Suprapubic skin (tissue), 4 donors: ENCODE results near the gene TEX9. TPM values are rescaled to one million over a fixed set of nuclear protein-coding genes. Genes with fewer than 3 reads are reported as not detected.
"Not testable (repeated sequence)": the region's sequence is repeated elsewhere in the genome, so short reads cannot be mapped to it uniquely, and the experiment has no call there.

Experiments used
- DNase-seq, 2 donors: peaks; one replicate each; pipeline ENCODE4 v3.0.0-alpha.2; 2019; ENCODE audit warnings: low spot score in 2 of 2
- H3K27ac ChIP-seq: fragments of 200-600 bp; sonication (generic); one replicate; pipeline ENCODE4 v1.5.1; 2019
- H3K27me3 ChIP-seq: fragments of 200-600 bp; sonication (generic); one replicate; pipeline ENCODE4 v1.5.1; 2019
- H3K36me3 ChIP-seq: fragments of 200-600 bp; sonication (generic); one replicate; pipeline ENCODE4 v1.5.1; 2019
- H3K4me1 ChIP-seq: fragments of 200-600 bp; sonication (generic); one replicate; pipeline ENCODE4 v1.5.1; 2019
- H3K4me3 ChIP-seq: fragments of 200-600 bp; sonication (generic); one replicate; pipeline ENCODE4 v1.5.1; 2019; ENCODE audit warnings: mild to moderate bottlenecking
- H3K9me3 ChIP-seq: fragments of 200-600 bp; sonication (generic); one replicate; pipeline ENCODE4 v1.5.1; 2019
- CTCF ChIP-seq, 2 donors: fragments of 200-600 bp in 1 of 2; fragments of 450-650 bp in 1 of 2; sonication (generic) in 1 of 2; IDR thresholded peaks; one replicate each; pipeline ENCODE4 v1.5.1; 2016 to 2019; ENCODE audit warnings: antibody characterized with exemption in 2 of 2, mild to moderate bottlenecking in 1 of 2, moderate library complexity in 1 of 2
- EP300 ChIP-seq: sonication (generic); formaldehyde crosslinking; IDR thresholded peaks from one replicate; pipeline ENCODE4 v1.6.1; 2017; ENCODE audit warnings: antibody characterized with exemption
- POLR2A ChIP-seq, 2 donors: fragments of 450-650 bp; IDR thresholded peaks; one replicate each; pipeline ENCODE4 v1.6.1; 2017; ENCODE audit warnings: antibody characterized with exemption in 2 of 2, mild to moderate bottlenecking in 2 of 2, moderate library complexity in 2 of 2
- POLR2AphosphoS5 ChIP-seq, 3 donors: sonication (generic); formaldehyde crosslinking; IDR thresholded peaks; one replicate each; pipeline ENCODE4 v1.6.1; 2017; ENCODE audit warnings: antibody characterized with exemption in 3 of 3
- WGBS: methylation state at CpG from one replicate; pipeline ENCODE4 v1.1.5; 2018; 5-methylcytosine and 5-hydroxymethylcytosine counted together
- total RNA-seq, 4 donors: library from RNA; depleted of rRNA; stranded (reverse); fragments of >200 nt; gene quantifications; one replicate each; pipeline ENCODE4 v1.1.0, GENCODE V29; 2016

TEX9 gene
- total RNA-seq, 4 donors from 2014 or later = 6.5 to 16.6 (median 8.9) TPM

DNA sequence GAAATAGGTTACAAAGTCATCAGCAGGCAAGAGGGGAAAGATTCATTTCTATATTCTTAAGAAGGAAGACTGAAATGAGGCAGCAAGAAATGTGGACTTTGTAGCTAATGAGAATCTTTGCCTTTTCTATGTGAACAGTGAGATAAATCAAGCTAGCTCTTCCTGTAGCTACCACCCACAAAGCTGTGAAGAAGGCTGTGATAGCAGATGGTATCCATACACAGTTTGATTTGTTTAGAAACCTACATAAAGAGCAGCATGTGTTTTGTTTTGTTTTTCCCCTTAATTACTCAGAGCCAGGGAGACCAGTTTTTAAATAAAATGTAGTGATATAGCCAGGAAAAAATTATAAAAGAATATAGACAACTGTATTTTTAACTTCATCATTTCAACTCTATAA, 45.5 kb downstream of the TEX9 start:
- Histone ChIP-seq H3K9me3 (peaks cover 5% of the 10 kb centered on the region), H3K36me3 (no peaks in the 10 kb centered on the region), H3K27me3 (no peaks in the 10 kb centered on the region), H3K4me3 (no peak overlapping the region), H3K4me1 (no peaks in the 10 kb centered on the region), H3K27ac (no peak overlapping the region)
- DNase-seq = no peak
- TF ChIP-seq CTCF (IDR thresholded peaks at IDR 0.05) (no peak), POLR2AphosphoS5 (IDR thresholded peaks at IDR 0.05) (no peak), EP300 (no peak), POLR2A (IDR thresholded peaks at IDR 0.05) (no peak)

DNA sequence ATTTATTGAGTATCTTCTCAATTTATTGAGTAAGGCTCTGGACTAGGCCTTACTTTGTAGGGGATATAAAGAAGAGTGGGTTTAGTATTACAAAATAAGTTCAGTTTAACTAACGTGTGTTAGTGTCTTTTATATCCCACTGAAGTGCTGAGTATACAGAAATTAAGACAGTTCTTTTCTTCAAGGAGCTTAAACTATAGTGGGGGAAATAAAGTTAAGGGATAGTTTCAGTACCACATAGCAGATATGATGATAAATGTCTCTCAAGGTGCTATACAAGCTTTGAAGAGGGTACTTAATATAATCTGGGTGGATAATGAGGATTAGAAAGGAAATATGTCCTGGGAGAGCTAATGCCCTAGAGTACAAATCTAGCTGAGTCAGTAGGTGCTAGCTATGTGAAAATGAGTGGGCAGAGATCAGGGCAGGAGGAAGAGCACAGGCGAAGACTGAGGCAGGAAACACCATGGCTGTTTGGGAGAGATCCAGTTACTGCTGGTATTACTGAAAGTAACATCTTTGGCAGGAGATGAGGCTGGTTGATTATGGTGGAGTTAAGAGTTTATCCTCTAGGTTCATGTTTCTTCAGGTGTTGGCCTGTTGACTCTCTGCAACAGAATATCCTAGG, 46.0 kb downstream of the TEX9 start:
- 70% methylated on average over 2 of the region's 2 CpGs for WGBS
- no peak for DNase-seq
- H3K27ac ChIP-seq = no peak overlapping the region
- no peaks in the 10 kb centered on the region for H3K36me3 ChIP-seq
- TF ChIP-seq POLR2AphosphoS5 (IDR thresholded peaks at IDR 0.05) = no peak
- TF ChIP-seq EP300 = no peak
- TF ChIP-seq CTCF (IDR thresholded peaks at IDR 0.05) = no peak
- no peak for TF ChIP-seq POLR2A (IDR thresholded peaks at IDR 0.05)
- no peak overlapping the region for H3K4me3 ChIP-seq
- H3K27me3 ChIP-seq = no peaks in the 10 kb centered on the region
- H3K9me3 ChIP-seq = peaks cover 3% of the 10 kb centered on the region
- H3K4me1 ChIP-seq = no peaks in the 10 kb centered on the region

DNA sequence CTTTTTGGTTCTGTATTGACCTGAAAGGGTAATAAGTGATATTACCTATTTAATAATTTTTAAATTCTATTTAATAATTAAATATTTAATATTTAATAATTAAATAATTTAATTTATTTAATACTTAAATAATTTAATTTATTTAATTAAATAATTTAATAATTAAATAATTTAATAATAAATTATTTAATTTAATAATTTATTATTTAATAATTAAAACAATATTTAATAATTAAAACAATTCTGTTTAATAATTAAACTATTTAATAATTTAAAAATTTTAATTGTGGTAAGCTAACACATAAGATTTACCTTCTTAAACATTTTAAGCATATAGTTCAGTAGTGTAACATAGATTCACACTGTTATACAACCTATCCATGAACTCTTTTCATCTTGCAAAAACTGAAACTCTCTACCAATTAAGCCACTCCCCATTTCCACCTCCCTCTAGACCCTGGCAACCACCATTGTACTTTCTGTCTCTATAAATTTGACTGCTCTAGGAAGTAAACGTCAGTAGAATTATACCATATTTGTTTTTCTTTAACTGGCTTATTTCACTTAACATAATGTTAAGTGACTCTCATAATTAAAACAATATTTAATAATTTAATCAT, 48.0 kb downstream of the TEX9 start:
- 67% methylated on average over 1 of the region's 1 CpG for WGBS
- not testable (repeated sequence) for H3K9me3 ChIP-seq, H3K4me3 ChIP-seq, H3K27ac ChIP-seq, H3K27me3 ChIP-seq, H3K4me1 ChIP-seq, H3K36me3 ChIP-seq, DNase-seq

DNA sequence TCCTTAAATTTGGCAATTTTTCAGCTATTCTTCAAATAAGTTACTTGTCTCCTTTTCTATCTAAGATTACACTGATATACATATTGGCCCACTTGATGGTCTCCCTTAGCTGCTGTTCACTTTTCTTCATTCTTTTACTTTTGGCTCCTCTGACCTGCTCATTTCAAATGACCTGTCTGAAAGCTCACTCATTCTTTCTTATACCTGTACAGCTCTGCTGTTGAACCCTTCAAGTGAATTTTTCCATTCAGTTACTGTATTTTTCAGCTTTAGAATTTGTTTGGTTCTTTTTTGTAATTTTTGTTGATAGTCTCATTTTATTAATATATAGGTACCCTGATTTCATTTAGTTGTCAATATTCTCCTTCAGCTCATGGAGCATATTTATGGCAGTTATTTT, 60.0 kb downstream of the TEX9 start:
- H3K27me3 ChIP-seq = no peaks in the 10 kb centered on the region
- H3K36me3 ChIP-seq = no peaks in the 10 kb centered on the region
- no peaks in the 10 kb centered on the region for H3K4me1 ChIP-seq
- H3K4me3 ChIP-seq = no peak overlapping the region
- TF ChIP-seq EP300 = no peak
- TF ChIP-seq POLR2AphosphoS5 (IDR thresholded peaks at IDR 0.05) = no peak
- no peak for TF ChIP-seq CTCF (IDR thresholded peaks at IDR 0.05)
- TF ChIP-seq POLR2A (IDR thresholded peaks at IDR 0.05) = no peak
- no peaks in the 10 kb centered on the region for H3K9me3 ChIP-seq
- no peak overlapping the region for H3K27ac ChIP-seq
- no peak for DNase-seq

GRCh38 chr15:56425976-56426375, 60.8 kb downstream of the TEX9 start:
- 100% methylated on average over 1 of the region's 1 CpG for WGBS
- no peak overlapping the region for H3K27ac ChIP-seq

More at GRCh38 chr15:56425976-56426375, 60.8 kb downstream of the TEX9 start:
- H3K27me3 ChIP-seq = no peaks in the 10 kb centered on the region
- no peak for TF ChIP-seq EP300
- no peak for TF ChIP-seq CTCF (IDR thresholded peaks at IDR 0.05)
- TF ChIP-seq POLR2AphosphoS5 (IDR thresholded peaks at IDR 0.05) = no peak
- no peak for TF ChIP-seq POLR2A (IDR thresholded peaks at IDR 0.05)
- H3K36me3 ChIP-seq = peaks cover 5% of the 10 kb centered on the region
- no peak overlapping the region for H3K4me3 ChIP-seq
- H3K9me3 ChIP-seq = no peaks in the 10 kb centered on the region
- DNase-seq = no peak
- H3K4me1 ChIP-seq = no peaks in the 10 kb centered on the region
